Calu3 (cell line): Measurements from ENCODE around the gene SEC16B. TPM values are rescaled to one million over a fixed set of nuclear protein-coding genes. Genes with fewer than 3 reads are reported as not detected.

ENCODE experiments used
- BruUV-seq: library from RNA; stranded (reverse); fragments of 400-500 nt; replicated peaks from 2 replicates; lab custom pipeline; 2021; lab: Mats Ljungman, UMichigan
- CTCF ChIA-PET: fragments of 300-600 bp; sonication (Branson Sonifier 250); formaldehyde crosslinking; loops from one replicate; lab custom pipeline; 2022; ENCODE audit warnings: antibody characterized with exemption; lab: Charles Lee
- DNase-seq: peaks from one replicate; pipeline ENCODE4 v3.0.0; 2022
- H3K27ac Mint-ChIP-seq: one replicate; pipeline ENCODE4 v1.8.0; 2022; ENCODE audit warnings: mixed read lengths; ENCODE audit not compliant: unreplicated experiment
- H3K27me3 Mint-ChIP-seq: one replicate; pipeline ENCODE4 v1.8.0; 2022; ENCODE audit warnings: mixed read lengths; ENCODE audit not compliant: unreplicated experiment
- H3K36me3 Mint-ChIP-seq: one replicate; pipeline ENCODE4 v1.8.0; 2022; ENCODE audit warnings: mild to moderate bottlenecking, moderate library complexity, mixed read lengths; ENCODE audit not compliant: insufficient read depth, unreplicated experiment
- H3K4me1 Mint-ChIP-seq: one replicate; pipeline ENCODE4 v1.8.0; 2022; ENCODE audit warnings: mild to moderate bottlenecking, low read depth, mixed read lengths; ENCODE audit not compliant: unreplicated experiment
- H3K4me3 Mint-ChIP-seq: one replicate; pipeline ENCODE4 v1.8.0; 2022; ENCODE audit warnings: mild to moderate bottlenecking, low read depth, moderate library complexity, mixed read lengths; ENCODE audit not compliant: unreplicated experiment
- H3K9me3 Mint-ChIP-seq: one replicate; pipeline ENCODE4 v1.8.0; 2022; ENCODE audit warnings: low read depth, mixed read lengths; ENCODE audit not compliant: unreplicated experiment
- CTCF ChIP-seq: fragments of 200-600 bp; IDR thresholded peaks from one replicate; pipeline ENCODE4 v1.8.0; 2022; ENCODE audit warnings: antibody characterized with exemption; ENCODE audit not compliant: unreplicated experiment
- intact Hi-C: fragments of 100-400 bp; cut with micrococcal nuclease; formaldehyde crosslinking; loops from one replicate; pipeline ENCODE4 v1.10.0; 2022; ENCODE audit not compliant: unreplicated experiment
- total RNA-seq: library from RNA; stranded (reverse); gene quantifications from 2 replicates; pipeline ENCODE4 v1.2.3, GENCODE V29; 2022

The SEC16B gene
- total RNA-seq, 1 experiment from 2014 or later, result 4.2 TPM

- H3K36me3 Mint-ChIP-seq, result no peaks in the 10 kb centered on the region
- H3K4me1 Mint-ChIP-seq, result peaks cover 20% of the 10 kb centered on the region
- no peak for TF ChIP-seq CTCF
- BruUV-seq, result no TSS peak
- no peak for DNase-seq
- no peaks in the 10 kb centered on the region for H3K27me3 Mint-ChIP-seq
- CTCF ChIA-PET, result interaction anchor here (1.0 to 1.6 kb wide), 3 partner anchors 13 to 19 kb away, joined by 4 to 5 read pairs (median 5); no protein-coding TSS in a partner anchor
- H3K4me3 Mint-ChIP-seq, result no peak overlapping the region
- intact Hi-C loops, result loop anchor here (5.0 kb wide), 2 partner anchors 340 to 1030 kb away; no protein-coding TSS in a partner anchor
- H3K27ac Mint-ChIP-seq, result no peak overlapping the region
- H3K9me3 Mint-ChIP-seq, result no peaks in the 10 kb centered on the region
These were observed 42.7 kb downstream of the SEC16B start for GRCh38 chr1:177927021-177927596.

- BruUV-seq, result no TSS peak
- CTCF ChIA-PET, result interaction anchor here (1.0 to 1.6 kb wide), 3 partner anchors 12 to 108 kb away, joined by 3 to 5 read pairs (median 5); no protein-coding TSS in a partner anchor
- Mint-ChIP-seq H3K4me1 (peaks cover 20% of the 10 kb centered on the region), H3K4me3 (no peak overlapping the region), H3K27me3 (no peaks in the 10 kb centered on the region), H3K36me3 (no peaks in the 10 kb centered on the region), H3K27ac (no peak overlapping the region), H3K9me3 (no peaks in the 10 kb centered on the region)
- intact Hi-C loops, result loop anchor here (5.0 kb wide), 2 partner anchors 339 to 1029 kb away; no protein-coding TSS in a partner anchor
- TF ChIP-seq CTCF, result no peak
- no peak for DNase-seq
These were observed 43.7 kb downstream of the SEC16B start for GRCh38 chr1:177926201-177926600.

- no peaks in the 10 kb centered on the region for H3K27me3 Mint-ChIP-seq
- BruUV-seq, result no TSS peak
- H3K4me1 Mint-ChIP-seq, result peaks cover 20% of the 10 kb centered on the region
- no peak overlapping the region for H3K4me3 Mint-ChIP-seq
- CTCF ChIA-PET, result no interaction called here
- TF ChIP-seq CTCF, result no peak
- intact Hi-C loops, result loop anchor here (5.0 kb wide), 2 partner anchors 338 to 1028 kb away; no protein-coding TSS in a partner anchor
- H3K36me3 Mint-ChIP-seq, result no peaks in the 10 kb centered on the region
- H3K27ac Mint-ChIP-seq, result no peak overlapping the region
- no peaks in the 10 kb centered on the region for H3K9me3 Mint-ChIP-seq
- DNase-seq, result no peak
These were observed 44.9 kb downstream of the SEC16B start for GRCh38 chr1:177925006-177925405.

- no peaks in the 10 kb centered on the region for H3K27me3 Mint-ChIP-seq
- peaks cover 20% of the 10 kb centered on the region for H3K4me1 Mint-ChIP-seq
- DNase-seq, result no peak
- H3K36me3 Mint-ChIP-seq, result no peaks in the 10 kb centered on the region
- intact Hi-C loops, result no loop called here
- no peak overlapping the region for H3K4me3 Mint-ChIP-seq
- BruUV-seq, result no TSS peak
- no peak for TF ChIP-seq CTCF
- H3K27ac Mint-ChIP-seq, result no peak overlapping the region
- CTCF ChIA-PET, result interaction anchor here (1.4 to 1.6 kb wide), 2 partner anchors 24 to 46 kb away, joined by 3 read pairs; partner anchors contain the start of gene SEC16B
- H3K9me3 Mint-ChIP-seq, result no peaks in the 10 kb centered on the region
These were observed 46.4 kb downstream of the SEC16B start for GRCh38 chr1:177923441-177923840.
